ENCODE data around the gene UROC1.

The UROC1 gene

DNA sequence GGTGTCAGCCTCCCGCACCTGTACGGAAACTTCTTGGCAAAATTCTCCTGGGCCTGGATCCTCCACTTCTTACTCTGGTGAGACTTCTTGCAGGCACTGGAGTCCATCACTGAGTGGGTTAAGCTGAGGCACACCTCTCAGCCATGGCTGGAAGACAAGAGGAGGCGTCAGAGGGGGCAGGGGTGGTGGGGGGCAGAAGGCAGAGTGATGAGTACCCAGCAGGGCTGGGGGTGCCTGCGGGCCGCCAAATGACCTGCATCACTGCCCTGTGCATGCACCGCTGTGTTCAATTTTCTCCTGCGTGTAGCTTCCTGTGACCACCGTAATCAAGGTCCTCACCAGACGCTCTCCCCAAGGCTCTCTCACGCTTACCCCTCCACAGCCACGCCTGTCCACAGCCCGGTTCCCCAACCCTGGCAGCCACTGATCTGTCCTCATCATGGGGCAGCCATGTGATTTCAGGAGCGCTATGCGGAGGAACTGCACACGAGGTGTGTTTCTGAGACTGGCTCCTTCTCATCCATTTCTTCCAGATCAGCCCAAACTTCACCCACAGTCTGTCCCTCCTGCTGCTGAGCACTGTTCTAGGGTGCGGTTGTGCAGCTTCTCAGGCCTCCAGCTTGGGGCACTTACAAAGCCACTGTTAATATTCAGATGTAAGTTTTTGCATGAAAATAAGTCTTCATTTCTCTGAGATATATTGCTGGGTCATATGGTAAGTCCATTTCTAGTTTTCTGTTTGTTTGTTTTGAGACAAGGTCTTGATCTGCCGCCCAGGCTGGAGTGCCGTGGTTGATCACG lies 35.9 kb upstream of the UROC1 start:
- Histone ChIP-seq H3K9ac (ENCODE audit: low read depth in 1 of 2, low read length in 2 of 2) (no peak overlapping the region), H3K27ac (ENCODE audit: low read depth in 2 of 2, low read length in 2 of 2) (no peak overlapping the region), H3K9me3 (ENCODE audit: control insufficient read depth in 2 of 2, low read length in 2 of 2) (no peaks in the 10 kb centered on the region), H3K27me3 (ENCODE audit: control insufficient read depth in 2 of 2, insufficient read depth in 2 of 2, low read length in 2 of 2) (no peaks in the 10 kb centered on the region), H3K36me3 (ENCODE audit: control insufficient read depth in 2 of 2, insufficient read depth in 2 of 2, low read length in 2 of 2) (no peaks in the 10 kb centered on the region), H3K4me3 (ENCODE audit: low read length in 2 of 2) (no peak overlapping the region), H3K4me1 (ENCODE audit: control insufficient read depth in 2 of 2, insufficient read depth in 2 of 2, low read length in 2 of 2) (no peaks in the 10 kb centered on the region)

- Histone ChIP-seq H3K9ac (ENCODE audit: low read depth in 1 of 2, low read length in 2 of 2) (no peak overlapping the region), H3K4me1 (ENCODE audit: control insufficient read depth in 2 of 2, insufficient read depth in 2 of 2, low read length in 2 of 2) (no peaks in the 10 kb centered on the region), H3K36me3 (ENCODE audit: control insufficient read depth in 2 of 2, insufficient read depth in 2 of 2, low read length in 2 of 2) (no peaks in the 10 kb centered on the region), H3K4me3 (ENCODE audit: low read length in 2 of 2) (no peak overlapping the region), H3K27ac (ENCODE audit: low read depth in 2 of 2, low read length in 2 of 2) (no peak overlapping the region), H3K9me3 (ENCODE audit: control insufficient read depth in 2 of 2, low read length in 2 of 2) (no peaks in the 10 kb centered on the region), H3K27me3 (ENCODE audit: control insufficient read depth in 2 of 2, insufficient read depth in 2 of 2, low read length in 2 of 2) (no peaks in the 10 kb centered on the region)
These were observed 35.2 kb upstream of the UROC1 start for GRCh38 chr3:126552688-126553283.

GRCh38 chr3:126551839-126552687 lies 34.5 kb upstream of the UROC1 start:
- H3K27ac ChIP-seq (ENCODE audit: low read depth in 2 of 2, low read length in 2 of 2): no peak overlapping the region
- no peaks in the 10 kb centered on the region for H3K9me3 ChIP-seq (ENCODE audit: control insufficient read depth in 2 of 2, low read length in 2 of 2)
- no peak overlapping the region for H3K4me3 ChIP-seq (ENCODE audit: low read length in 2 of 2)
- no peak overlapping the region for H3K9ac ChIP-seq (ENCODE audit: low read depth in 1 of 2, low read length in 2 of 2)
- no peaks in the 10 kb centered on the region for H3K4me1 ChIP-seq (ENCODE audit: control insufficient read depth in 2 of 2, insufficient read depth in 2 of 2, low read length in 2 of 2)
- H3K27me3 ChIP-seq (ENCODE audit: control insufficient read depth in 2 of 2, insufficient read depth in 2 of 2, low read length in 2 of 2): no peaks in the 10 kb centered on the region
- no peaks in the 10 kb centered on the region for H3K36me3 ChIP-seq (ENCODE audit: control insufficient read depth in 2 of 2, insufficient read depth in 2 of 2, low read length in 2 of 2)

DNA sequence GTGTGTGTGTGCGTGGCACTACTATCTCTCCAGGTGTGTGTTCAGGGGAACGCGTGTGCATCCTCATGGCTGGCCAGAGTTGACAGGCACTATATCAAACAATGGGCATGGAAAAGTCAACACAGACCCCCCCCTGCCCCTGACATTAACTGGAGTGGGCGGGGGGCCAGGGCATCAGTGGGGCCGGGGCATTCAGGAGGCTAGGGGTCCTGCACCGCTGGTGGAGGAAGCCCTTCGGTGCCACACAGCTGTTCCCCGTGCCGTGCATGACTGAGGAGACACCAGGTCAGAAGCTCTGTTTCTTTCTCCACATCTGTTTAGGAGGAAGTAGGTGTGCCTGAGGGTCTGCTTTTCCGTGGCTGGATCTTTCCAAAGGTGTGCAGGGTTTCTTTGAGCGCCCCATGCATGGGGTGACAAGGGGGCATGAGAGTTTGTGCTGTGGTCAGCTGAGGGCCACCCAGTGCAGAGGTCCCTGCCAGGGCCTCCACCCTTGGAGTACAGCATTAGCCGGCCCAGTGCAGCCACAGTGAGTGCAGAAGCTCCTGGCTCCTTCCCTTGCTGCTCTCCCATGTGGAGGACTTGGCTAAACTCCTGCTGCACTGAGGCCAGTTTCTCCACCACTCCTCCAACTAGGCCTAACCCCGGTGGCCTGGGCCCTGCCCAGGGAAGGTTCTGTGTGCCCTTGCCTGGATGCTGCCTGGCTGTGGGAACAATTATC lies 33.7 kb upstream of the UROC1 start:
- no peak overlapping the region for H3K9ac ChIP-seq (ENCODE audit: low read depth in 1 of 2, low read length in 2 of 2)
- no peaks in the 10 kb centered on the region for H3K27me3 ChIP-seq (ENCODE audit: control insufficient read depth in 2 of 2, insufficient read depth in 2 of 2, low read length in 2 of 2)

GRCh38 chr3:126550488-126551051 lies 33.0 kb upstream of the UROC1 start:
- Histone ChIP-seq H3K4me3 (ENCODE audit: low read length in 2 of 2) (no peak overlapping the region), H3K27me3 (ENCODE audit: control insufficient read depth in 2 of 2, insufficient read depth in 2 of 2, low read length in 2 of 2) (no peaks in the 10 kb centered on the region), H3K9ac (ENCODE audit: low read depth in 1 of 2, low read length in 2 of 2) (no peak overlapping the region), H3K4me1 (ENCODE audit: control insufficient read depth in 2 of 2, insufficient read depth in 2 of 2, low read length in 2 of 2) (no peaks in the 10 kb centered on the region), H3K9me3 (ENCODE audit: control insufficient read depth in 2 of 2, low read length in 2 of 2) (no peaks in the 10 kb centered on the region), H3K36me3 (ENCODE audit: control insufficient read depth in 2 of 2, insufficient read depth in 2 of 2, low read length in 2 of 2) (no peaks in the 10 kb centered on the region), H3K27ac (ENCODE audit: low read depth in 2 of 2, low read length in 2 of 2) (no peak overlapping the region)

More for the DNA sequence above, 33.7 kb upstream of the UROC1 start:
- H3K4me1 ChIP-seq (ENCODE audit: control insufficient read depth in 2 of 2, insufficient read depth in 2 of 2, low read length in 2 of 2): no peaks in the 10 kb centered on the region
- no peak overlapping the region for H3K4me3 ChIP-seq (ENCODE audit: low read length in 2 of 2)
- H3K36me3 ChIP-seq (ENCODE audit: control insufficient read depth in 2 of 2, insufficient read depth in 2 of 2, low read length in 2 of 2): no peaks in the 10 kb centered on the region
- no peaks in the 10 kb centered on the region for H3K9me3 ChIP-seq (ENCODE audit: control insufficient read depth in 2 of 2, low read length in 2 of 2)
- no peak overlapping the region for H3K27ac ChIP-seq (ENCODE audit: low read depth in 2 of 2, low read length in 2 of 2)

DNA sequence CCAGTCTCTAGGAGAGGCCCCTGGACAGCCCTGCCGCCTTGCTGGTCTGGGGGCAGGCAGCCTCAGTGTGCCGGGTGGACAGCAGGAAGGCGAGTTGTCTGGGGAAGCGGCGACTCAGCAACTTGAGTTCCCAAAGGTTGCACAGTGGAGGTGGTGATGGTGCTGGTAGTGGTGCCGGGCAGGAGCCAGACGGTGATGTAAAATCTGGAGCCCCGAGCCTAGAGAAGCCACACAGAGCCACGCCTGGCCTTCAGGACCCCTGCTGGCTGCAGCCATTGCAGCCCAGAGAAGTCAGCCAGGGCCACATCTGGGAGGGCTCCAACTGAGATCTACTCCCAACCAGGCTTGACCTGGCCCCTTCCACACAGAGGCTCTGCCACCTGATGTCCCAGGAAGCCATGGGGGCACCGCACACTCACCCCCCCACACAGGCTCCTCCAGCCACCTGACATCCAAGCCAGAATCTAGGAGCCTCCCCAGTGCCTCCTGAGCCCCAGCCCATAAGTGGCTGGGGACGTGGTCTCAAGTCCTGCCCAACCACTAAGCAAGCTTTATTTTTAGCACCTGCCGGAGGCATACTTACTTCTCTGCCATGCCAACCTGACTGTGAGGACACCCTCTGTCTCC lies 32.4 kb upstream of the UROC1 start:
- H3K36me3 ChIP-seq (ENCODE audit: control insufficient read depth in 2 of 2, insufficient read depth in 2 of 2, low read length in 2 of 2): no peaks in the 10 kb centered on the region

DNA sequence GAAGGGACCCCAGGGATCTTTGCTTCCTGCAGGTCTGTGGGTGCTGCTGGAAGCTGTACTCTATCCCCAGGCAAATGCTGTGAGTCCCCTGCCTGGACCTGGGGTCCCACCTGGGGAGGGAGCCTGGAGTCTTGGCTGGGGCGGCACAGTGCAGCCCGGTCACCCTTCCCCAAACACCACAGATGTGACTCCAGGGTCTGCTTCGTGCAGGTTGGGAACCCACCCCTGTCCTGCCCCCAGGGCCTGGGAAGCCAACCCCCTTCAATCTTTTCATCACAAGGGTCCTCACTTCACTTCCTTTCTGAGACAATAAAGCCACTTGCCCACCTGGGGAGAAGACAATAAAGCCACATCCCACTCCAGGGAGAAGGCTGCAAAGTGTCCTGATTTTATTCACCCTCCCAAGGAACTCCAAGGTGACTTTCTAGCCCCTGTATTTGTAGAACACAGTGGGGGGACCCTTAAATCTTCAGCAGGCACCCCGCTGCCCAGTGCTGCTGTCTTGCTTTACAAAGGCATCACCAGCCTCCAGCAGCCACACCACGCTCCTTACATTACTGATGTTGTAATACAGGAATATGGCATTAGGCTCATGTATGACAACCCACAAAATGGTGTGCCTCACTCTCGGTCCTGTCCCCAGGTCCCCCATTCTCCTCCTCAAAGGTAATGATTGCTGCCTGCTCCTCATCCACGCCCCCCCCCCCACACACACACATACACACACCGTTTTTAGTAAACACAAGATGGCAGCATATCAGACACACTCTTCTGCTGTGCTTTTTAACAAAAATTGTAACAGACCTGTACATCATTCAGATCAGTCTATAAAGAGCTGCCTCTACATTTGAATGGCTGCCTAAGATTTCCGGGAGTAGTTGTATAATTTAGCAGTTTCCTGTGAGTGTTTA lies 31.2 kb upstream of the UROC1 start:
- no peak overlapping the region for H3K9ac ChIP-seq (ENCODE audit: low read depth in 1 of 2, low read length in 2 of 2)
- no peak overlapping the region for H3K27ac ChIP-seq (ENCODE audit: low read depth in 2 of 2, low read length in 2 of 2)
- no peaks in the 10 kb centered on the region for H3K36me3 ChIP-seq (ENCODE audit: control insufficient read depth in 2 of 2, insufficient read depth in 2 of 2, low read length in 2 of 2)
- H3K4me3 ChIP-seq (ENCODE audit: low read length in 2 of 2): no peak overlapping the region
- H3K9me3 ChIP-seq (ENCODE audit: control insufficient read depth in 2 of 2, low read length in 2 of 2): no peaks in the 10 kb centered on the region
- H3K27me3 ChIP-seq (ENCODE audit: control insufficient read depth in 2 of 2, insufficient read depth in 2 of 2, low read length in 2 of 2): no peaks in the 10 kb centered on the region
- no peaks in the 10 kb centered on the region for H3K4me1 ChIP-seq (ENCODE audit: control insufficient read depth in 2 of 2, insufficient read depth in 2 of 2, low read length in 2 of 2)

More for the DNA sequence above, 32.4 kb upstream of the UROC1 start:
- H3K27me3 ChIP-seq (ENCODE audit: control insufficient read depth in 2 of 2, insufficient read depth in 2 of 2, low read length in 2 of 2): no peaks in the 10 kb centered on the region
- no peak overlapping the region for H3K9ac ChIP-seq (ENCODE audit: low read depth in 1 of 2, low read length in 2 of 2)
- H3K9me3 ChIP-seq (ENCODE audit: control insufficient read depth in 2 of 2, low read length in 2 of 2): no peaks in the 10 kb centered on the region
- H3K4me1 ChIP-seq (ENCODE audit: control insufficient read depth in 2 of 2, insufficient read depth in 2 of 2, low read length in 2 of 2): no peaks in the 10 kb centered on the region
- no peak overlapping the region for H3K4me3 ChIP-seq (ENCODE audit: low read length in 2 of 2)
- no peak overlapping the region for H3K27ac ChIP-seq (ENCODE audit: low read depth in 2 of 2, low read length in 2 of 2)

GRCh38 chr3:126547721-126548120 lies 30.1 kb upstream of the UROC1 start:
- Histone ChIP-seq H3K4me1 (ENCODE audit: control insufficient read depth in 2 of 2, insufficient read depth in 2 of 2, low read length in 2 of 2) (no peaks in the 10 kb centered on the region), H3K27me3 (ENCODE audit: control insufficient read depth in 2 of 2, insufficient read depth in 2 of 2, low read length in 2 of 2) (no peaks in the 10 kb centered on the region), H3K9ac (ENCODE audit: low read depth in 1 of 2, low read length in 2 of 2) (no peak overlapping the region)

More at GRCh38 chr3:126547721-126548120, 30.1 kb upstream of the UROC1 start:
- Histone ChIP-seq H3K27ac (ENCODE audit: low read depth in 2 of 2, low read length in 2 of 2) (no peak overlapping the region), H3K4me3 (ENCODE audit: low read length in 2 of 2) (no peak overlapping the region), H3K36me3 (ENCODE audit: control insufficient read depth in 2 of 2, insufficient read depth in 2 of 2, low read length in 2 of 2) (no peaks in the 10 kb centered on the region), H3K9me3 (ENCODE audit: control insufficient read depth in 2 of 2, low read length in 2 of 2) (no peaks in the 10 kb centered on the region)

All from mucosa of rectum (tissue), 2 donors.